ENCODE results near the gene ACAA1. TPM values are rescaled to one million over a fixed set of nuclear protein-coding genes. Genes with fewer than 3 reads are reported as not detected.

The ACAA1 gene
- total and polyA plus RNA-seq, 10 of the 15 experiments (the other 5 are each of a cell fraction or from before 2014, with no cell fraction given), result 5.7 to 85.4 (median 60.6) TPM

DNA sequence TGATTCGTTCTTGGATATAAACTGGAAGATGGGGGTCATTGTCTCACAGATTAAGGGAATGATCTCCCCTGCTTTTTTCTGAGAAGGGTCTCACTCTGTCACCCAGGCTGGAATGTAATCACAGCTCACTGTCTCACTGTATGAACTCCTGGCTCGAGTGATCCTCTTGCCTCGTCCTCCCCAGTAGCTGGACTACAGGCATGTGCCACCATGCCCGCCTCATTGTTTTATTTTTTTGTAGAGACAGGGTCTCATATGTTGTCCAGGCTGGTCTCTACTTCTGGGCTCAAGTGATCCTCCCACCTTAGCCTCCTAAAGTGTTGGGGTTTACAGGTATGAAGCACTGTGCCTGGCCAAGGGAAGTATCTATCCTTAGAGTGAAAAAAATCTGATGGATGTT lies 33.8 kb upstream of the ACAA1 start:
- no peak overlapping the region for H3K9ac ChIP-seq (ENCODE audit: control insufficient read depth, insufficient read depth, low read length)
- H3K27ac ChIP-seq (ENCODE audit: control insufficient read depth, insufficient read depth), result peak overlapping the region; percentile 12; the same call in 1 of the 2 replicates
- SMC1A ChIA-PET (ENCODE audit: uncharacterized antibody, unreplicated experiment), result interaction anchor here (0.8 to 3.2 kb wide), 11 partner anchors 8 to 58 kb away, joined by 3 to 18 read pairs (median 5); partner anchors contain the start of genes ACAA1 and MYD88
- H3K79me2 ChIP-seq (ENCODE audit: control insufficient read depth, insufficient read depth, low read length), result peaks cover 99% of the 10 kb centered on the region
- intact Hi-C loops (cut with micrococcal nuclease; ENCODE audit: unreplicated experiment), result no loop called here
- H3K27me3 ChIP-seq (replicated peaks in 1 of 2; ENCODE audit: control insufficient read depth in 2 of 2, insufficient read depth in 2 of 2, low read length in 1 of 2), result no peaks in the 10 kb centered on the region
- in situ Hi-C loops (cut with MboI), result no loop called here
- WGBS (ENCODE audit: insufficient coverage, insufficient replicate concordance, low lambda C conversion rate, missing lambda C conversion rate), result 99% methylated on average over 4 of the region's 4 CpGs
- no peaks in the 10 kb centered on the region for H3K36me3 ChIP-seq (ENCODE audit: control insufficient read depth in 2 of 2, insufficient read depth in 2 of 2, low read length in 1 of 2)
- DNase-seq (ENCODE audit: low read depth, low spot score) (no peak), FAIRE-seq (no peak), ATAC-seq (no peak)
- H4K20me1 ChIP-seq (ENCODE audit: control insufficient read depth, insufficient read depth), result peaks cover 12% of the 10 kb centered on the region; the same call in 1 of the 2 replicates
- POLR2A ChIA-PET, result interaction anchor here (0.9 to 1.3 kb wide), 3 partner anchors 18 to 34 kb away, joined by 3 read pairs; partner anchors contain the start of gene ACAA1
- peak overlapping the region; percentile 66 for H3K4me2 ChIP-seq (ENCODE audit: control insufficient read depth, insufficient read depth)
- no peak overlapping the region for H2AFZ ChIP-seq (ENCODE audit: control insufficient read depth, low read depth, low read length)
- RAD21 ChIA-PET (ENCODE audit: unreplicated experiment), result interaction anchor here (1.4 to 1.7 kb wide), 2 partner anchors 34 to 66 kb away, joined by 3 to 6 read pairs; partner anchors contain the start of gene ACAA1
- no peaks in the 10 kb centered on the region for H3K9me3 ChIP-seq (replicated peaks; ENCODE audit: control insufficient read depth, insufficient read depth, low read length)
- BruUV-seq (replicated peaks), result no TSS peak
- peaks cover 33% of the 10 kb centered on the region for H3K4me1 ChIP-seq (ENCODE audit: control insufficient read depth, insufficient read depth, low read length)
- peak overlapping the region; percentile 45; the same call in 1 of the 2 replicates for H3K4me3 ChIP-seq
- CTCF ChIA-PET, result interaction anchor here (0.8 to 1.7 kb wide), 5 partner anchors 8 to 54 kb away, joined by 3 to 5 read pairs (median 3); no protein-coding TSS in a partner anchor
- TF ChIP-seq JUNB (IDR thresholded peaks at IDR 0.05) (no peak), WRNIP1 (IDR thresholded peaks at IDR 0.05; ENCODE audit: borderline replicate concordance, low read depth, low read length) (no peak), DPF2 (IDR thresholded peaks at IDR 0.05) (no peak), RUNX3 (IDR thresholded peaks at IDR 0.05; ENCODE audit: low read length) (no peak), MYB (IDR thresholded peaks at IDR 0.05; ENCODE audit: borderline replicate concordance, low read depth, low read length) (no peak), EED (IDR thresholded peaks at IDR 0.05; ENCODE audit: low read depth) (no peak), BHLHE40 (IDR thresholded peaks at IDR 0.05; ENCODE audit: borderline replicate concordance in 1 of 2, low read depth in 2 of 2, low read length in 1 of 2) (no peak), IKZF1 (conservative IDR thresholded peaks at IDR 0.05) (no peak), CHD4 (IDR thresholded peaks at IDR 0.05) (no peak), BMI1 (IDR thresholded peaks at IDR 0.05; ENCODE audit: borderline replicate concordance) (no peak), ZNF24 (IDR thresholded peaks at IDR 0.05) (no peak), SPI1 (IDR thresholded peaks at IDR 0.05; ENCODE audit: borderline replicate concordance, insufficient read depth, low read depth, low read length) (no peak), EGR1 (IDR thresholded peaks at IDR 0.05; ENCODE audit: borderline replicate concordance in 1 of 2, low read depth in 2 of 2, low read length in 2 of 2) (no peak)
- TF ChIP-seq, protein P1, sequence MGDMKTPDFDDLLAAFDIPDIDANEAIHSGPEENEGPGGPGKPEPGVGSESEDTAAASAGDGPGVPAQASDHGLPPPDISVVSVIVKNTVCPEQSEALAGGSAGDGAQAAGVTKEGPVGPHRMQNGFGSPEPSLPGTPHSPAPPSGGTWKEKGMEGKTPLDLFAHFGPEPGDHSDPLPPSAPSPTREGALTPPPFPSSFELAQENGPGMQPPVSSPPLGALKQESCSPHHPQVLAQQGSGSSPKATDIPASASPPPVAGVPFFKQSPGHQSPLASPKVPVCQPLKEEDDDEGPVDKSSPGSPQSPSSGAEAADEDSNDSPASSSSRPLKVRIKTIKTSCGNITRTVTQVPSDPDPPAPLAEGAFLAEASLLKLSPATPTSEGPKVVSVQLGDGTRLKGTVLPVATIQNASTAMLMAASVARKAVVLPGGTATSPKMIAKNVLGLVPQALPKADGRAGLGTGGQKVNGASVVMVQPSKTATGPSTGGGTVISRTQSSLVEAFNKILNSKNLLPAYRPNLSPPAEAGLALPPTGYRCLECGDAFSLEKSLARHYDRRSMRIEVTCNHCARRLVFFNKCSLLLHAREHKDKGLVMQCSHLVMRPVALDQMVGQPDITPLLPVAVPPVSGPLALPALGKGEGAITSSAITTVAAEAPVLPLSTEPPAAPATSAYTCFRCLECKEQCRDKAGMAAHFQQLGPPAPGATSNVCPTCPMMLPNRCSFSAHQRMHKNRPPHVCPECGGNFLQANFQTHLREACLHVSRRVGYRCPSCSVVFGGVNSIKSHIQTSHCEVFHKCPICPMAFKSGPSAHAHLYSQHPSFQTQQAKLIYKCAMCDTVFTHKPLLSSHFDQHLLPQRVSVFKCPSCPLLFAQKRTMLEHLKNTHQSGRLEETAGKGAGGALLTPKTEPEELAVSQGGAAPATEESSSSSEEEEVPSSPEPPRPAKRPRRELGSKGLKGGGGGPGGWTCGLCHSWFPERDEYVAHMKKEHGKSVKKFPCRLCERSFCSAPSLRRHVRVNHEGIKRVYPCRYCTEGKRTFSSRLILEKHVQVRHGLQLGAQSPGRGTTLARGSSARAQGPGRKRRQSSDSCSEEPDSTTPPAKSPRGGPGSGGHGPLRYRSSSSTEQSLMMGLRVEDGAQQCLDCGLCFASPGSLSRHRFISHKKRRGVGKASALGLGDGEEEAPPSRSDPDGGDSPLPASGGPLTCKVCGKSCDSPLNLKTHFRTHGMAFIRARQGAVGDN (IDR thresholded peaks at IDR 0.05), result no peak
- TF ChIP-seq, protein P2, sequence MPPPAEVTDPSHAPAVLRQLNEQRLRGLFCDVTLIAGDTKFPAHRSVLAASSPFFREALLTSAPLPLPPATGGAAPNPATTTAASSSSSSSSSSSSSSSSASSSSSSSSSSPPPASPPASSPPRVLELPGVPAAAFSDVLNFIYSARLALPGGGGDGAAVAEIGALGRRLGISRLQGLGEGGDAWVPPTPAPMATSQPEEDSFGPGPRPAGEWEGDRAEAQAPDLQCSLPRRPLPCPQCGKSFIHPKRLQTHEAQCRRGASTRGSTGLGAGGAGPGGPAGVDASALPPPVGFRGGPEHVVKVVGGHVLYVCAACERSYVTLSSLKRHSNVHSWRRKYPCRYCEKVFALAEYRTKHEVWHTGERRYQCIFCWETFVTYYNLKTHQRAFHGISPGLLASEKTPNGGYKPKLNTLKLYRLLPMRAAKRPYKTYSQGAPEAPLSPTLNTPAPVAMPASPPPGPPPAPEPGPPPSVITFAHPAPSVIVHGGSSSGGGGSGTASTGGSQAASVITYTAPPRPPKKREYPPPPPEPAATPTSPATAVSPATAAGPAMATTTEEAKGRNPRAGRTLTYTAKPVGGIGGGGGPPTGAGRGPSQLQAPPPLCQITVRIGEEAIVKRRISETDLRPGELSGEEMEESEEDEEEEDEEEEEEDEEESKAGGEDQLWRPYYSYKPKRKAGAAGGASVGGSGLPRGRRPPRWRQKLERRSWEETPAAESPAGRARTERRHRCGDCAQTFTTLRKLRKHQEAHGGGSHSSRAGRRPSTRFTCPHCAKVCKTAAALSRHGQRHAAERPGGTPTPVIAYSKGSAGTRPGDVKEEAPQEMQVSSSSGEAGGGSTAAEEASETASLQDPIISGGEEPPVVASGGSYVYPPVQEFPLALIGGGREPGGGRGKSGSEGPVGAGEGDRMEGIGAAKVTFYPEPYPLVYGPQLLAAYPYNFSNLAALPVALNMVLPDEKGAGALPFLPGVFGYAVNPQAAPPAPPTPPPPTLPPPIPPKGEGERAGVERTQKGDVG (CRISPR knock-in tag; IDR thresholded peaks at IDR 0.05), result no peak
- TF ChIP-seq, protein P3, sequence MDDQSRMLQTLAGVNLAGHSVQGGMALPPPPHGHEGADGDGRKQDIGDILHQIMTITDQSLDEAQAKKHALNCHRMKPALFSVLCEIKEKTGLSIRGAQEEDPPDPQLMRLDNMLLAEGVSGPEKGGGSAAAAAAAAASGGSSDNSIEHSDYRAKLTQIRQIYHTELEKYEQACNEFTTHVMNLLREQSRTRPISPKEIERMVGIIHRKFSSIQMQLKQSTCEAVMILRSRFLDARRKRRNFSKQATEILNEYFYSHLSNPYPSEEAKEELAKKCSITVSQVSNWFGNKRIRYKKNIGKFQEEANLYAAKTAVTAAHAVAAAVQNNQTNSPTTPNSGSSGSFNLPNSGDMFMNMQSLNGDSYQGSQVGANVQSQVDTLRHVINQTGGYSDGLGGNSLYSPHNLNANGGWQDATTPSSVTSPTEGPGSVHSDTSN (IDR thresholded peaks at IDR 0.05; ENCODE audit: insufficient replicate concordance, low read depth, low read length), result no peak

Measured in GM12878 (cell line).